HG03045 (cell line): ENCODE results near the gene RCAN3.
"Not testable (repeated sequence)": the region's sequence is repeated elsewhere in the genome, so short reads cannot be mapped to it uniquely, and the experiment has no call there.

Experiments used
- ATAC-seq: cut with Tn5 transposase; IDR thresholded peaks from one replicate; pipeline ENCODE4 v1.9.1; 2021; ENCODE audit warnings: mild to moderate bottlenecking, moderate library complexity; ENCODE audit not compliant: unreplicated experiment

RCAN3 gene

GRCh38 chr1:24484199-24484598, 18.4 kb upstream of the RCAN3 start:
- ATAC-seq: no peak

- no peak for ATAC-seq
These were observed 16.1 kb upstream of the RCAN3 start for GRCh38 chr1:24486331-24487065.

- no peak for ATAC-seq
These were observed 15.2 kb upstream of the RCAN3 start for GRCh38 chr1:24487455-24487854.

GRCh38 chr1:24488159-24488558, 14.5 kb upstream of the RCAN3 start:
- not testable (repeated sequence) for ATAC-seq

- no peak for ATAC-seq
These were observed 13.0 kb upstream of the RCAN3 start for GRCh38 chr1:24489674-24490073.

- ATAC-seq: no peak
These were observed 12.4 kb upstream of the RCAN3 start for GRCh38 chr1:24490101-24490781.

GRCh38 chr1:24491577-24492360, 10.9 kb upstream of the RCAN3 start:
- ATAC-seq: no peak

GRCh38 chr1:24492935-24493334, 9.7 kb upstream of the RCAN3 start:
- ATAC-seq: not testable (repeated sequence)

- no peak for ATAC-seq
These were observed 8.9 kb upstream of the RCAN3 start for GRCh38 chr1:24493785-24494184.

GRCh38 chr1:24498589-24498988, 4.0 kb upstream of the RCAN3 start:
- no peak for ATAC-seq

- no peak for ATAC-seq
These were observed 2.1 kb upstream of the RCAN3 start for GRCh38 chr1:24500448-24501048.

GRCh38 chr1:24501371-24502064, 1.1 kb upstream of the RCAN3 start:
- no peak for ATAC-seq

GRCh38 chr1:24502065-24502708, 449 bp upstream of the RCAN3 start:
- ATAC-seq: no peak

- no peak for ATAC-seq
These were observed 569 bp downstream of the RCAN3 start for GRCh38 chr1:24503059-24503751.

- no peak for ATAC-seq
These were observed 1.4 kb downstream of the RCAN3 start for GRCh38 chr1:24503870-24504523.

GRCh38 chr1:24504560-24504959, 1.9 kb downstream of the RCAN3 start:
- no peak for ATAC-seq

GRCh38 chr1:24505816-24506215, 3.2 kb downstream of the RCAN3 start:
- ATAC-seq: no peak

- no peak for ATAC-seq
These were observed 4.2 kb downstream of the RCAN3 start for GRCh38 chr1:24506691-24507381.

GRCh38 chr1:24507405-24507804, 4.8 kb downstream of the RCAN3 start:
- no peak for ATAC-seq
